Thyroid gland (tissue), 4 donors: Measurements from ENCODE around the gene KLF7.

Experiments used
- CTCF ChIP-seq, 6 experiments: fragments of 200-600 bp in 3 of 6; fragments of 450-650 bp in 3 of 6; sonication (generic) in 3 of 6; IDR thresholded peaks; one replicate each; pipeline ENCODE4 v1.5.1; 2016 to 2019; ENCODE audit warnings: antibody characterized with exemption in 6 of 6, mild to moderate bottlenecking in 2 of 6, inconsistent platforms in 1 of 6, moderate library complexity in 1 of 6
- POLR2A ChIP-seq, 2 donors: fragments of 450-650 bp; IDR thresholded peaks; one replicate each; pipeline ENCODE4 v1.6.1; 2017; ENCODE audit warnings: antibody characterized with exemption in 2 of 2, mild to moderate bottlenecking in 2 of 2, moderate library complexity in 1 of 2

- no peak for TF ChIP-seq CTCF (IDR thresholded peaks at IDR 0.05)
- no peak for TF ChIP-seq POLR2A (IDR thresholded peaks at IDR 0.05)
Observed at GRCh38 chr2:207037896-207038295, 127.9 kb downstream of the KLF7 start.
